GM19467 (cell line): Measurements from ENCODE around the gene ADAMTS14.
"Not testable (repeated sequence)": the region's sequence is repeated elsewhere in the genome, so short reads cannot be mapped to it uniquely, and the experiment has no call there.

ENCODE experiments used
- ATAC-seq: cut with Tn5 transposase; IDR thresholded peaks from one replicate; pipeline ENCODE4 v1.9.1; 2021; ENCODE audit warnings: mild to moderate bottlenecking, moderate library complexity; ENCODE audit not compliant: unreplicated experiment

Gene ADAMTS14

GRCh38 chr10:70765794-70766594 is 93.7 kb downstream of the ADAMTS14 start:
- ATAC-seq: no peak

GRCh38 chr10:70768026-70768685 is 95.8 kb downstream of the ADAMTS14 start:
- not testable (repeated sequence) for ATAC-seq

DNA sequence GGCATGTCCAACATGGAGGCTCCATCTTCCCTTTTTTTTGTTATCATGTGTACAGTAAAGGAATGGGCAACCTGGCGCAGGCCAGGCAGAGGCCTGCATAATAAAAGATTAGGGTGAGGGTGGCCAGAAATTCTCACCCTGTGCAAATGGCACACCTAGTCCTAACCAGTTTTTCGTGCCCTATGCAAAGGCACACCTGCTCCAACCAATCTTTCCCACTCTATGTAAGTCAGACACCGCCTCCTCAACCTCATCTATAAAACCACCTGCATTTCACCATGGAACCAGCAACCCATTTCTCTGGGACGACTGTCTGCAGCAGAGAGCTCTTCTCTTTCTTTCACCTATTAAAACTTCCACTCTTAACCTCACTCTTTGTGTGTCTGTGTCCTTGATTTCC is 96.8 kb downstream of the ADAMTS14 start:
- ATAC-seq: no peak

GRCh38 chr10:70770001-70770400 is 97.7 kb downstream of the ADAMTS14 start:
- ATAC-seq: no peak

DNA sequence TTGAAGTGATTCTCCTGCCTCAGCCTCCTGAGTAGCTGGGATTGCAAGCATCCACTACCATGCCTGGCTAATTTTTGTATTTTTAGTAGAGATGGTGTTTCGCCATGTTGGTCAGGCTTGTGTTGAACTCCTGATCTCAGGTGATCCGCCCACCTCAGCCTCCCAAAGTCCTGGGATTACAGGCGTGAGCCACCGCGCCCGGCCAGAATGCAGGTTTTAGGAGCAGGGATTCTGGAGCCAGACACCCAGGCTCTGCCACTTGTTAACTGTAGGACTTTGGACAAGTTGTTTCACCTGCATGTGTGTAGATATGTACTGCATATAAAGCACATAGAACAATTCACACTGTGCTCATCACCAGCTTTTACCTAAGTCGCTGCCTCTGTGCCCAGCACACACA is 98.2 kb downstream of the ADAMTS14 start:
- not testable (repeated sequence) for ATAC-seq

- no peak for ATAC-seq
Measured at GRCh38 chr10:70771311-70772194, 99.2 kb downstream of the ADAMTS14 start.

GRCh38 chr10:70772627-70773026 is 100.3 kb downstream of the ADAMTS14 start:
- ATAC-seq: no peak

DNA sequence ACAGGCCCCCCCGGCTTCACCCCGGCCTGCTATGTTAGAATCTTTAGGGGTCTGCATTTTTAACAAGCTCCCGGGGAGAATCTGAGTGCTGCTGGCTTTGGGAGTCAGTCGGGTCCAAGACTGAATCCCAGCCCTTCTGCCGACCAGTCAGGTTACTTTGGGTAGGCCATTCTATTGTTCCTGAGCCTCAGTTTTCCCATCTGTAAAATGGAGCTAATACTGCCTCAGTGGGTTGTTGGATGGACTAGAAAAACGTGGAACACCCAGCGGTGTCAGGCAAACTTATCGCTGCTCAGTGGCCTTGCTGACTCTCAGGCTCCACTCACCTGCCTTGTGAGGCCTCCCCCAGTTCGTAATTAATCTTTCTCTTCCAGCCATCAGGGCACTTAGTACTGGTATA is 101.2 kb downstream of the ADAMTS14 start:
- no peak for ATAC-seq

- no peak for ATAC-seq
Measured at GRCh38 chr10:70773965-70774809, 101.9 kb downstream of the ADAMTS14 start.

GRCh38 chr10:70774810-70775678 is 102.7 kb downstream of the ADAMTS14 start:
- ATAC-seq: no peak

GRCh38 chr10:70775679-70776454 is 103.6 kb downstream of the ADAMTS14 start:
- no peak for ATAC-seq

GRCh38 chr10:70776455-70777005 is 104.2 kb downstream of the ADAMTS14 start:
- ATAC-seq: no peak

GRCh38 chr10:70777063-70777875 is 105.0 kb downstream of the ADAMTS14 start:
- ATAC-seq: no peak

- ATAC-seq: no peak
Measured at GRCh38 chr10:70778267-70778924, 106.1 kb downstream of the ADAMTS14 start.

DNA sequence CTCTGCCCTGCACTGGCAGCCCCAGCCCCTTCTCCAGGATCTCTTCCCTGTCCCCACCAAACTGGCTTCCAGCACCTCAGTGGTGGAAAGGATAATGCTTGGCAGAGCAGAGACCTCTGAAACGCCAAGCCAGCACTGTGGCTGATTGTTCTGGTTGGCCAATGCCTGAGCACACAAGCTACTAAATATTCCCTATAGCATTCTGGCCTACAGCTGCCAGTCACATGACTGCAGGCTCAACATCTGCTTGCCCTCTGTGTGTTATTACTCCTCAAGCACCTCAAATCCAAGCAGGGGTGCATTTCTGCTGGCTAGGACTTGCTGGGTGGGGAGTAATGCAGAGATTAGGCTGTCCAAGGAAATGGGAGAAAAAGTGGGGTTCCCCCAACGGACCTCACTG is 106.8 kb downstream of the ADAMTS14 start:
- ATAC-seq: no peak

DNA sequence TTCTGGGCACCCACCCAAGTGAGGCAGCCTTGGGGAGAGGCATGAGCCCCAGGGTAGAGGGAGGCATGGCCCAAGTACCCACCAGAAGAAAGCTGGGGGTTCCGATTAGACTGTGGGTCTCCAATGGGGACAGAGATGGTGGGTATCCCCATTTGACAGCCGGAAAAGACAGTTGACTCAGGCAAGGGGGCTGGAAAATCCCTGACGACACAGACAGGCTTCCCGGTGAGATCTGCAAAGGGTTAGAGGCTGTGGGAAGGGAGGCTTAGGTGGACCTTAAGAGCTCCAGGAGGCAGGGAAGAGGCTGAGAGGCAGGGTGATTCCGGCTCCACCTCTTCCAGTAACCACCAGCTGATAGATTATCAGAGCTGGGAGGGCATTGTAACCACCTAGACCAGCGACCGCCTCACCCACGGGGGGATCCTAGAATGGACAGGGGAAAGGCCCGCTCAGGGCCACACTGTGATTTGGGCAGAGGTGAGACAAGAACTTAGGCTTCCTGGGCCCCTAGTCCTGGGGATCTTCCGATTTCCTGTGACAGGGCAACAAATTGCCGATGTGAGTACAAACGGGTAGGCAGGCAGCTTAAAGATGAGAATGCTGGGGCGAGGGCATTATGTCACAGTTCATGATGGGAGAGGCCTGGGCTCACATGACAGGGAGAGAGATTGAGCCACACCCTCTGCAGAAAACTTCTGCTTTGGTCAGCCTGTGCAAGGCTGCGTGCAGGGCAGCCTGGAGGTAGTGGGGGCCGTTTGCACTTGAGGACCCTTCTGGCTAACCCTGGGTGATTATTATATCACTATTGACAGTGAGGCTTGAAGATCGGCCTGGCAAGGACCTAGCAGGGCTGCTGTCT is 107.4 kb downstream of the ADAMTS14 start:
- ATAC-seq: no peak
